Dermis microvascular lymphatic vessel endothelial cell (primary cell): ENCODE results near the gene ZSWIM3. TPM values are rescaled to one million over a fixed set of nuclear protein-coding genes. Genes with fewer than 3 reads are reported as not detected.
A peak's percentile ranks its signal among the peaks of the same experiment; 100 is the strongest.
"Not testable (repeated sequence)": the region's sequence is repeated elsewhere in the genome, so short reads cannot be mapped to it uniquely, and the experiment has no call there.

Source experiments
- DNase-seq, 2 donors: peaks; one replicate each; pipeline versions ENCODE4 v3.0.0 to v3.0.0-alpha.2; 2010; ENCODE audit warnings: low read depth in 2 of 2
- total RNA-seq: library from RNA; depleted of rRNA; stranded (reverse); fragments of >200 nt; gene quantifications from 2 replicates; pipeline ENCODE4 v1.2.1, GENCODE V29; 2014

ZSWIM3 gene
- 6.2 and 9.7 TPM in 2 replicates for total RNA-seq

DNA sequence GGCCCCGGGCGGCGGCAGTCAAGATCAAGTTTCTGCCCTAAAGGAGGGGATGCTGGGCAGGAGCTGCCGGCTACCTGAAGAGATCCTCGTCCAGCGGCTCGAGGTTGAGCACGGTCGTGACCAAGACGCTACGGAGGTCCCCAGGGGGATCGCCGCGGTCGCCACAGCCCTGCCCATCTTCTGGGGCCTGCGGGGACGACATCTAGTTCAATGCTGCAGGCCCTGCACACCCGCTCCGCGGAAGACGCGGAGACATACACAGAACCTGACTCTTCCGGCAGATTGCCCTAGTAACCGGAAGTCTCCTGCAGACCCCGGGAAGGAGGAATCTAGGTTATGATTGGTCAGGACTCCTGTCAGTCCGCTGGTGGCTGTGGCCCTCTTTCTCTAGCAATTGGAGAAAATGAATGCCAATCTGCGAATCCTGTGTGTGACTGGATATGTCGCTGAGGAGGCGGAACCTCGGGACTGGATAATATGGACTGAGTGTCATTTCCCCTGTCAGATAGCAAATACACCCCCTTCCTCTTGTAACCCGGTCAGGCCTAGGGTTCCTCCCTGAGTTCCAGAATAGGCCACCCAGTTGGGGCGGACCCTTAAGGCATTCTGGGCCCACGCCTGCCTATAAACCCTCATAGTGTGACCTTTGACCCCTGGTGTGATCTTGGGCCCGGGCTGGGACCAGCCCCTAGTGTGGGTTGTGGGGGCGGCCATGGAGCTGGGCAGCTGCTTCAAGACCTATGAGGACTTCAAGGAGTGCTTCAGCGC, at the start of gene ZSWIM3, which contains the start of gene ACOT8:
ZSWIM3 (plus strand) TSS at position 501 of the 768 bp plus-strand sequence; CDS start at position 713, 212 bp downstream.
ACOT8 (minus strand) TSS at position 279 of the 768 bp plus-strand sequence; CDS start at position 202, 77 bp downstream.
- DNase-seq, result peak; percentile 100

DNA sequence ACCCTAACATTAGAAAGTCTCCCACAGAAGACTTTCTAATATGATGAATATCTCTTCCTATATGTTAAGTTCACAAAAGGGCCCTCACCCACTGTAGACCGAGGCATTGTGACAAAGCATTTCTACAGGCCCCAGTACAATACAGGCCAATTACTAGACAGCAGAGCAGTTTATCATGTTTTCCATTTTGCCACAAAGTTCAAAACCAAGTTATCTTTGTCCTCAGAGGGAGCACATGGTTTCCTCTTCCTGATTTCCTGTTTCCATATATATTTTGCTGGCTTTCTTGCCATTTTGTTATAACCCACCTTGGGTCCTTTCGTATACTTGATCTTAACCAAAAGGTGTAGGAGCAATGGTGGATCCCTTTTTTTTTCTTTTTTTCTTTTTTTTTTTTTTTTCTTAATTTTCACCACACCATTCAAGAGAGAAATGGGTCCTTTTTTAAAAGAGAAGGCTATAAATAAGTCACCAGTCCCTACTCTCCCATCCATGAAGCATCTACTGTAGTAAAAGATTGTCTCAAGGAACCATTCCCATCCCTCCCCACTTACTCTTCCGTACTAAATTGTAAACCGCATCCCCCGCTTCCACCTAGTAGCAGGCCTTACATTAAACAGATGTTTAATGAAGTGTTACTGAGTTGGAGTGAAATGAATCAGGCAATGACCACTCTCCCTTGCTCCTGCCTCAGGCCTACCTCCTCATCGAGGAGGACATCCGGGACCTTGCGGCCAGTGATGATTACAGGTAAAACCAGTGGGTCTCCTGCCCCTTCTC, 47.0 kb upstream of the ZSWIM3 start:
- peak; percentile 53 to 63 for DNase-seq

DNA sequence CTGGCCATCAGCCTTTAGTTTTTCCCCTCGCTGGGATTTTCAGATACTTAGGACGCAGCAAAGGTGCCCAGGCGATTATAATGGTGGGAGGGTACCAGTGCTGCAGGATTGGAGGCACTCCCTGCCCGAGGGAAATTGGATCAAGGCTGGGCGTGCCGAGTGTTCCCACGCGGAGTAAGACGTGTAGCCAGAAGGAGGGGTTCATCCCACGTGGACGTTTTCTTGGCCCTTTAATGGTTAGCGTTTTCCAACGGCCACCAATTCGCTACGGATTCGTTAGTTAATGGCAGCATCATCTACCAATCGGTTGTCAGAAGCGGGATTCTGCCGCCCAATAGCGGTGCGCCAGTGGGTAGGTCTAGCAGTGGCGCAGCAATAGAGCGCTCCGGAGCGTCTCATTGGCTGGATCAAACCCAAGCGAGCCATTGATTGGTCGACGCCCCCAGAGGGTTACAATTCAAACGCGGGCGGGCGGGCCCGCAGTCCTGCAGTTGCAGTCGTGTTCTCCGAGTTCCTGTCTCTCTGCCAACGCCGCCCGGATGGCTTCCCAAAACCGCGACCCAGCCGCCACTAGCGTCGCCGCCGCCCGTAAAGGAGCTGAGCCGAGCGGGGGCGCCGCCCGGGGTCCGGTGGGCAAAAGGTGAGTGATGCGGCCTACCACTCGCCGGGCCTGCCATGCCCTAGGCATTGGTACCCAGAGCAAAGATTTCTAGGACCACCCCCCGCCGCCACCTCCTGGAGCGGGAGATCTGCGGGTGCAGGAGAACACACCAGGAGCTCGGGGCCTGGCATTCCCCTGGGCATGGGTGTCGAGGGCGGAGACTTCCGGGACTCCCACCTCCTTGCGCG, 45.0 kb upstream of the ZSWIM3 start, which contains the start of gene UBE2C:
UBE2C (plus strand) TSS at position 488 of the 849 bp plus-strand sequence; CDS start at position 540, 52 bp downstream.
- peak; percentile 99 to 100 for DNase-seq

DNA sequence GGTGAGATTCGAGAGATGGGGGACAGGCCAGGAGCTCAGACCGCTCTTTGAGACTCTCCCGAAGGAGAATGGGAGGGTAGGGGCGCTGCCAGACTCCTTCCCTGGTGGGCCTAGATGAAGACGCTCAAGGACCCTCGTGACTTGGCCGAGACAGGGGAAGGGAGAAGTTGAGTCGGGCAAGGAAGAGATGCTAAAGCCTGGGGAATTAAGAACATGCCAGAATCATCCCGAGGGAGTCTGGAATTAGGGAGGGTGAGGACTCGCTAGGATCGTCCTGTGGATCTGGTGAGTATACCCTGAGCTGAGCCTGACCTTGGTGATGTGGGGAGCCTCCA, 44.4 kb upstream of the ZSWIM3 start:
- no peak for DNase-seq

DNA sequence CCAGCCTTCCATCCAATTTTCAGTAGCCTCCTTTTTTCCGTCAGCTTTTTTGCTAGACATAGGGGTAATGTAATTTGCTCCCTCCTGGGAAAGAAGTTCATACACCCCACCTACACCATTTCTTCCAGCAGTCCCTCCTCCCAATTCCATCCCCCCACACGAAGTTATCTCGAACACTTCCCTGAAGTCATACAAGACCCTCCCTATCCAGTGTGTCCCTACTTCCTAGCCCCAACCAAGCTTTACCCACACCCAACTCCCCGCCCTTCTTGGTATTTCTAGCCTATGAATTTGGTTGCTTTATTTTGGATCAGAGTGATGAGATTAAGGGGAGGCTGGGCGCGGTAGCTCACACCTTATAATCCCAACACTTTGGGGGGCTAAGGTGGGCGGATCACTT, 43.9 kb upstream of the ZSWIM3 start:
- DNase-seq, result no peak

DNA sequence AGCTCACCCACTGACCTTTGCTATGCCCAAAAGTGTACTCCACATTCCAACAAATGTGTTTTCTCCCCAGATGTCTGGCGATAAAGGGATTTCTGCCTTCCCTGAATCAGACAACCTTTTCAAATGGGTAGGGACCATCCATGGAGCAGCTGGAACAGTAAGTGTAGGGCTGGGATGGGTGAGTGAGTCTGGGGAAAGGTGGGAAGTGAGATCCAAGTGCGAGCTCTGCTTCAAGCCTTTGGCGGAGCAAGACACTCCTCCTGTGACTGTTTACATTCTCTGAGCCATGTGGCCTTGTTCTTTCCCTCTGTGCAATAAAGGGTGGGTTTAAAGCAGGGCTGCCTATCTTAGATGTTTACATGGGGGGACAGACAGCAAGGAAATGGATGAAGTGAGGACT, 43.1 kb upstream of the ZSWIM3 start:
- DNase-seq, result no peak

DNA sequence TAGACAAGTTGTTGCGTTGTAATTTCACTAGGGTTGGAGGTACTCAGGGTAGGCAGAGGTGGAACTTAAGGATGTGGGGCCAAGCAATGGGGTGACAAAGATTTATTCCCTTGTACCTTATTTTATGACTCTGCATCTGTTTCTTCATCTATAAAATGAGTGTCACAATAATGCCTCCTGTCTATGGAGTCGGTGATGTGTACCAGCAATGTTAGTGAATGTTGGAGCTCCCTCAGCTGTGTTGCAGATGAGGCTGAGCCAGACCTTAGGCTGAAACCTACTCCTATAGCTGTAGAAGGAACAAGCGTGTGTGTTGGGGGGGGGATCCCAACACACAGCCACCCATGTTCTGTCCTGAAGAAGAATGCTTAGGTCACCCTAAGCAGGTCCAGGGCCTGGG, 40.5 kb upstream of the ZSWIM3 start:
- no peak for DNase-seq

DNA sequence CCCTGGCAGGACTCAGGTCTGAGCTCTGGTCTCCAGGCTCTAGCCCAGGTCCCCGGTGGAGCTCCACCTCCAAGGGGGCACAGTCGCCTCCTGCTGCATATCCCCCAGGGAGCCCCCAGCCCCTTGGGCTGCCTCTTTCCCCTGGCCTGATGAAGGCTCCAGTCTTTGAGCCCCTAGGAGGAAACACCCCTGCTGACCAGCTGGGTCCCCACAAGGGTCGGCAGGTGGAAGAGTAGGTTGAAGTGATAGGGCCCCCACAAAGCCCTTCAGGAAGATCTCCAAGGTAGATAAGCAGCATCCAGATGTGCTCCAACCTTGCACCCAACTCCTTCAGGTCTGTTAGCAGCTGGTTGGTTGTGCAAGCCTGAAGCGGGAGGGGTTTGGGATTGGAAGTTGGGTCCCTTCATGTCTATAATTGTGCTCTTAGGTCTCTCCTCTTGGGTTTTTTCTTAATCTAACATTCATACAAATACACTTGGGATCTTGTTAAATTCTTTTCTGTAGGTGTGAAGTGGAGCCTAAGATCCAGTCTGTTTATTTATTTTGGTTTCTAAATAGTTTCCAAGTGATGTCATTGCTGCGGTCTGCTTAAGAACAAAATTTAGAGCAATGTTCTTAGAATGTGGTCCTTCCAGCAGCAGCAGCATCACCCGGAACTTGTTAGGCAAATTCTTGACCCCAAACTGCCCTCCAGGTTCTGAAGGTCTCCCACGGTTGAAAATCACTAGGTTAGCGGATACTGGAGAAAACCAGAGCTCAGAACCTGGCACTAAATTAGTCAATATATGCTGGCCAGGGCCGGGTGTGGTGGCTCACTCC, 39.8 kb upstream of the ZSWIM3 start:
- peak in 1 of 2 donors; percentile 26 for DNase-seq

DNA sequence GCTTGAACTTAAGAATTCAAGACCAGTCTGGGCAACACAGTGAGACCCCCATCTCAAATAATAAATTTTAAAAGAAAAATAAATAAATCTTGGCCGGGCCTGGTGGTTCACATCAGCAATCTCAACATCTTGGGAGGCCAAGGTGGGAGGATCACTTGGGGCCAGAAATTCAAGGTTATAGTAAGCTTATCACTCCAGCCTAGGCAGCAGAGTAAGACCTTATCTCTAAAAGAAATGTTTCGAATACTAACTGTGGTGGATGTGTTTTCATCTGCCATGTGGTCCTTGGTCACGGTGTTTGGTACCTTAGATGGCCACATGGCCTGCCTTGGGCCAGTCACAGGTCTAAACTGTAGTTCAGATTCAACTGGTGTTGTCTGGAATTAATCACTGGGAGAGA, 39.2 kb upstream of the ZSWIM3 start:
- DNase-seq, result no peak

DNA sequence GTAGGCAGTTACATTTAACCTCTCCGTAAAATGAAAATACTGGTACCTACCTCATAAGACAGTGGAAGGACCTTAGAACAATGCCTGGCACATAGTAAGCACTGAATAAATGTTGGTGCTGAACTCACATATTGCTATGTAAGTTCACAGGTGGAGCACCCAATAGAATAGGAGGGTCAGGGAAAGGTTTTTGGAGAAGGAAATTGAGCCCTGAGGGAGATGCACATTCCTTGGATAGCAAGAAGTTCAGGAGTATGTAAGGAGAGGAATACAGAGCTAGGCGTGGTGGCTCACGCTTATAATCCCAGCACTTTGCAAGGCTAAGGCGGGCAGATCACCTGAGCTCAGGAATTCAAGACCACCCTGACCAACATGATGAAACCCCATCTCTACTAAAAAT, 37.9 kb upstream of the ZSWIM3 start:
- DNase-seq, result no peak

DNA sequence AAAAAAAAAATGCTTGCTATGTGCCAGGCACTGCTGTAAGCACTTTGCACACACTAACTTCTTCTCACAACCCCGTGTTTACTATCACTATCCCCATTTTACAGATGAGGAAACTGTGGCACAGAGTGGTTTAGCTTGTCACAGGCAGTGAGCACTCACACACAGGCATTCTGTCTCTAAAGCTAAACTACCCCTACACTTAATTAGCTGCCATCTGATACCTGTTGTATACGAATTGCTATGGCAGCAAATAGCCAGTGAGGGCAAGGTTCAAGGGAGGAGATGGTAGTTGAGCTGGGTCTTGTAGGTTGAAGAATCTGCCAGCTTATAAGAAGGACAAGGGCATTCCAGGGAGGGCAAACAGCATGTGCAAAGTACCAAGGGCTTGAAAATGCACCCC, 35.5 kb upstream of the ZSWIM3 start:
- no peak for DNase-seq

DNA sequence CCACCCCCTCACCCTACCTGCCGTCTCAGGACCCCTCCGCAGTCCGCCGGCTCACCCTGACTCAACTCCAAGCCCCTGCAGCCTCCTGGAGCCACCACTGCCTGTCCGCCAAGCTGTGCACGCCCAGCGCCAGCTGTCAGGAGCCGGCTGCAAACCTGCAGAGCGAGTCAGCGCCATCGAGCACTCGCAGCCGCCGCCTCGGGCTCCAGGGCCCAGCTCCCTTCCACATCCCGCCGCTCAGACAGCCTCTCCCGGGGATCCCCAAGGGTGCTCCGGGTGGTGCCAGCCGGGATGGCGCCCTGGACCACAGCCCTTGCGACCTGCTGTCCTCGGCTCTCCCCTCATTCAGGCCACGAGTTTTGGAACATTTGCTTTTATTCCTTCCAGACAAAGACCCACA, 34.6 kb upstream of the ZSWIM3 start:
- peak in 1 of 2 donors; percentile 11 for DNase-seq

DNA sequence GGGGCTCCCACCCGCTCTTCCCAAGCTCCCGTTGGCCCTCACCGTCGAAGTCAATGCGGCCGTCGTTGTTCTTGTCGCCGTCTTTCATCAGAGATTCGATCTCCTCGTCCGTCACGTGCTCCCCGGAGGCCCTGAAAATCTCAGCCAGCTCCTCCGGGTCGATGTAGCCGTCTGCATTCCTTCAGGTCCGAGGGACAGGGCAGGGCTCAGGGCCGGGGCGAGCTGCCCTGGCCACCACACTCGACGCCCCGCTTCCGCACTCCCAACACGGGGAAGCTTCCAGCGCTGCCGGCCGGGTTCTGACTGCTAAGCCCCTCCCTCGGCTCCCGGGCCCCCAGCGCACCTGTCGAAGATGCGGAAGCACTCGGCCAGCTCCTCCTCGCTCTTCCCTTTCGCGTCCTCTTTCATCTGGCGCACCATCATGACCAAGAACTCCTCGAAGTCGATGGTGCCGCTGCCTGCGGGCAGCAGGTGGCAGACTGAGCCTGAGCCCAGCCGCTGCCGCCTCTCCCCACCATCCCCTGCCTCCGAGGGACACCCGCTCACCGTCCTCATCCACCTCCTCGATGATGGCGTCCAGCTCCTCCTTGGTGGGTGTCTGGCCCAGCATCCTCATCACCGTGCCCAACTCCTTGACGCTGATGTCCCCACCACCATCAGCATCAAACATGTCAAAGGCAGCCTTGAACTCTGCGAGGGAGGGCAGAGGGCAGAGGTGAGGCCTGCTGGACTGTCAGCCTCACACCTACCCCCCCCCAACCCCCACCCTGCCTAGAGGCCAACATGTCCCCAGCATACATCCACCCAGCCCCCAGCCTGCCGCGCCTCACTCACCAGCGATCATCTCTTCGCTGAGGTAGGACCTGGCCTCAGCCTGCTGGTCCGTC, 33.2 kb upstream of the ZSWIM3 start:
- DNase-seq, result peak in 1 of 2 donors; percentile 60

DNA sequence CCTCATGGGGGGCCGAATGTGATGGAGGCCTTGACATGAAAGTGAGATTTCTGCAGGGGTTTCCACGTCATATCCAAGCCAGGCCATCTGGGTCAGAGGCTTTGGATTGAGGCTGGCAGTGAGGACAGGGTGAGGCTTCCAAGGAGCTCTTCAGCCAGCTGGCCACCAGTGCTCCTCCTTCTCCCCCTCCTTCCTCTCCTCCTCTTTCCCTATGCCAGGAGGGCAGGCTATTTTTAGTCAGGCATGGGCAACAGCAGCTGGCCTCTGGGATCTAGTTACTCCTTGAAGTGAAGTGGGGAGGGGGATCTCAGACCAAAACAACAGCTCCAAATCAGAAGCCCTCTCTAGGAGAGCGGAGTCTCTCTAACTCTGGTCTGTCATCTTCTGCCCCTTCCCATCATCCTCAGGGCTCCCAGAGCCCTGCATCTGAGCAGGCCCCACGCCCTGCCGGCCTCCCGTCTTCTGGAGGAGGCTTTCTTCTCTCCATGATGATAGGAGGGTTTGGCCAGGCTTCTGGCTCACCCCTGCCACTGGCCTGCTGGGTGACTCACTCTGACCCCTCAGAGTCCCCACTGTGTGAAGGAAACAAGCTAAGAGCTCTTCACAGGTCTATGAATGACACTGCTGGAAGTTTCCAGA, 30.9 kb upstream of the ZSWIM3 start:
- DNase-seq, result no peak

DNA sequence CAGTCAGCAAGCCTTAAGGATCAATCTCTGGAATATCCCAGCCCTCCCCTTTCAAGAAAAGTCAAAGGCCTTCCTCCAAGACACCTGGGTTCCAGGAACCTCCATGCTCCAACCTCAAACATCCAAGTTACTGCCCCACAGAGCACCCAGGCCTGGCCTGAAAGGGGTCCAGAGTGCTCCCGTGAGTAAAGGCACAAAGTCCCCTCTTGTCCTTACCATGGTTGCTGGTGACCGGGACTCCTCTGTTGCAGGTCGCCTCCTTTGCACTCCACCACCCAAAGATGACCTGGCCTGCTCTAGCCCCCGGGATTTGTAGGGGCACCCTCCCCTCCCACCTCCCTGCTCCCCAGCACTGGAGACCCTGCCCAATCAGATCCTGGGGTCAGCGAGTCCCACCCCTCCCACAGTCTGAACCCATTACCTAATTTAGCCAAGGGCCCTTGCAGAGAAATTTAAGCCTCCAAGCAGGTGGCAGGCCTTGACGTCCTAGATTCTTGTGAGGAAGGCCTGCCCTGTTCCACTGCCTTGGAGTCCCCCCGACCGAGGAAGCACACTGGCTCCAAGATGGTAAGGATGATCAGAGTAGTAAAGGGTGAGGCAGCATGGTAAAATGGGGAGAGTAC, 30.3 kb upstream of the ZSWIM3 start, which contains the start of gene TNNC2:
TNNC2 (minus strand) TSS at position 283 of the 623 bp plus-strand sequence; CDS start at position 219, 64 bp downstream.
- DNase-seq, result no peak

DNA sequence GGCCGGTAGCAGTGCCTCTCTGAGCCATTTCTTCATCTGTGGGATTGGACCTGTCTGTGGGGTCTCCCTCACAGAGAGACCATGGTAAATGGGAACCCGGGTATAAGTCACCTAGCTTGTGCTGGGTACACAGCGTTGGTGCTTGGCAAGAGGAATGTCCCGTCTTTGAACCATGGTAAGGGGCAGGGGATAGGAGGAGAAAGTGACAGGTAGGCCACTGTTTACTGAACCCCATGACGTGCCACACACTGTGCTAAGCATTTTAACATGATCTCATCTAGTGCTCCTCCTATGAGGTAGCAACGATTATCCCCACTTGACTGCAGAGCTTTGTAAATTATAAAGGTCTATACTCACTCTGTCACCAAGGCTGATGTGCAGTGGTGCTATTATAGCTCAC, 29.7 kb upstream of the ZSWIM3 start:
- DNase-seq, result no peak

DNA sequence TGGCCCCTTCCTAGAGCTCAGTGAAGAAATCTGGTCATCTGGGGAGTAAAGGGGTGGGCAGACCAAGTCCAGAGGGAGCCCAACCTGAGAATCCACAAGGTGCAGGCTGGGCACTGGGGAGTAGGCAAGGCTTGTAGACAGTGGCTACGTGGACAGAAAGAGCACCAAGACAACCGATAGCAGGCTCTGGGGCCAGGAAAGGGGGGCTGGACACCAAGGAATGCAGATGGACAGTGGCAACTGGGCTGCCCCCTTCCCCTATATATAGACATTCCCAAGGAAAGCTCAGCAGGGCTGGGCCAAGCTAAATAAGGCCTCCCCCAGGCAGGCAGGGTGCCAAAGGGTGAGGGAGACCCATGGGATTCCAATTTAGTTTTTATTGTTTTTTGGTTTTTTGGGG, 28.8 kb upstream of the ZSWIM3 start:
- DNase-seq, result no peak

DNA sequence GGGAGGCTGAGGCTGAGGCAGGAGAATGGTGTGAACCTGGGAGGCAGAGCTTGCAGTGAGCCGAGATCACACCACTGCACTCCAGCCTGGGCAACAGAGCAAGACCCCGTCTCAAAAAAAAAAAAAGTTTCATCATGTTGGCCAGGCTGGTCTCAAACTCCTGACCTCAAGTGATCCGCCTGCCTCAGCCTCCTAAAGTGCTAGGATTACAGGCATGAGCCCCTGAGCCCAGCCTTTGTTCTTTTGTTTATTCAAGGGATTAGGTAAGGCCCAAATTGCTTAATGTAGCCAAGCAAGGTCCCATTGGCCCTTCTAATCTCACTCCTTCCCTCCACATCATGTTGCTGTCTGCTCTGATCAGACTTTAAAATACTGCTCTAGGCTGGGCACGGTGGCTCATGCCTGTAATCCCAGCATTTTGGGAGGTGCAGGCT, 27.7 kb upstream of the ZSWIM3 start:
- not testable (repeated sequence) for DNase-seq

DNA sequence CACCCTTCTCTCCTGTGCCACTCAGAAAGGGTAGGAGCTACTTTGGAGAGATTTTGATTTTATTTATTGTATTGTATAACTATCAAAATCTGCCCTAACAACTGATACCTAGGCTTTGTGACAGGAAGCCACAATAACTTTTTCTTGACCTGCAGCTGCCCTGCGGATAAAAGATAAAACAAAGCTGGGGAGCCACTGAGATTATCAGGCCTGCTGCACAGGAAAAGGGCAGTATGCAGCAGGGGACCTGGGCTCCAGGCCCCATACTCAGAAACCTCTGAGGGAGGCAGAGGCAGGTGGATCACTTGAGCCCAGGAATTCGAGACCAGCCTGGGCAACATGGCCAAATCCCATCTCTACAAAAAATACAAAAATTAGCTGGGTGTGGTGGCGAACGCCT, 24.8 kb upstream of the ZSWIM3 start:
- DNase-seq, result no peak
